WERI-Rb-1 (cell line): Measurements from ENCODE around the gene SCG5.

ENCODE experiments used
- DNase-seq: peaks from one replicate; pipeline ENCODE4 v3.0.0-alpha.2; 2020
- H3K27ac ChIP-seq: fragments of 250-450 bp; sonication (Bioruptor Pico); 2 replicates; pipeline ENCODE4 v1.5.1; 2020; ENCODE audit warnings: mild to moderate bottlenecking, moderate library complexity
- H3K27me3 ChIP-seq: fragments of 250-450 bp; sonication (Bioruptor Pico); 2 replicates; pipeline ENCODE4 v1.5.1; 2021; ENCODE audit warnings: mild to moderate bottlenecking, low read depth, moderate library complexity; ENCODE audit not compliant: insufficient read depth, severe bottlenecking
- H3K36me3 ChIP-seq: fragments of 250-450 bp; sonication (Bioruptor Pico); 2 replicates; pipeline ENCODE4 v1.5.1; 2020; ENCODE audit warnings: mild to moderate bottlenecking, moderate library complexity
- H3K4me3 ChIP-seq: 2 replicates; pipeline ENCODE4 v1.5.1; 2011; ENCODE audit warnings: low read depth, mild to moderate bottlenecking, control low read depth, low read length
- H3K9me3 ChIP-seq: fragments of 250-450 bp; sonication (Bioruptor Pico); 2 replicates; pipeline ENCODE4 v1.5.1; 2021; ENCODE audit warnings: mild to moderate bottlenecking, moderate library complexity; ENCODE audit not compliant: severe bottlenecking
- TF ChIP-seq, protein P1 (sequence below): IDR thresholded peaks from 2 replicates; pipeline ENCODE4 v1.5.1; 2011; ENCODE audit warnings: low read depth, mild to moderate bottlenecking, control low read depth, inconsistent platforms, low read length

Gene SCG5

DNA sequence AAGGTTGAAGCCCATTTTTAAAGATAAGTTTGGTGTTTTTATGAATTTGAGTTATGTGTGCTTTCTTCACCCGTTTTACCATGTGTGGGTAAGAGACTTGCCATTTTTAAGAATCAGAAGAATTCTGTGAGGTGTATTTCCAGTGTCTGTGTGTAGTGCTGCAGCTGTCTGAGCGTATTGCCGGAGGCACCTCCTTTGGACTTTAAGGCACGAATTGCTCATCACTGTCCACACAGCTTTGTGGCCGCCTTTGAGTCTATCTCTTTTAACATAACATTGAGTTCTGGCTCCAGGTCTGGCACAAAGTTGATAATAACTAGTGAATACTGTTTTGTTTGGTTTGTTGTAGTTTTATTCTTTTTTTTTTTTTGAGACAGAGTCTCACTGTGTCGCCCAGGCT lies 25.8 kb downstream of the SCG5 start:
- Histone ChIP-seq H3K36me3 (no peaks in the 10 kb centered on the region), H3K4me3 (no peak overlapping the region), H3K9me3 (no peaks in the 10 kb centered on the region), H3K27me3 (no peaks in the 10 kb centered on the region), H3K27ac (no peak overlapping the region)
- TF ChIP-seq, protein P1, sequence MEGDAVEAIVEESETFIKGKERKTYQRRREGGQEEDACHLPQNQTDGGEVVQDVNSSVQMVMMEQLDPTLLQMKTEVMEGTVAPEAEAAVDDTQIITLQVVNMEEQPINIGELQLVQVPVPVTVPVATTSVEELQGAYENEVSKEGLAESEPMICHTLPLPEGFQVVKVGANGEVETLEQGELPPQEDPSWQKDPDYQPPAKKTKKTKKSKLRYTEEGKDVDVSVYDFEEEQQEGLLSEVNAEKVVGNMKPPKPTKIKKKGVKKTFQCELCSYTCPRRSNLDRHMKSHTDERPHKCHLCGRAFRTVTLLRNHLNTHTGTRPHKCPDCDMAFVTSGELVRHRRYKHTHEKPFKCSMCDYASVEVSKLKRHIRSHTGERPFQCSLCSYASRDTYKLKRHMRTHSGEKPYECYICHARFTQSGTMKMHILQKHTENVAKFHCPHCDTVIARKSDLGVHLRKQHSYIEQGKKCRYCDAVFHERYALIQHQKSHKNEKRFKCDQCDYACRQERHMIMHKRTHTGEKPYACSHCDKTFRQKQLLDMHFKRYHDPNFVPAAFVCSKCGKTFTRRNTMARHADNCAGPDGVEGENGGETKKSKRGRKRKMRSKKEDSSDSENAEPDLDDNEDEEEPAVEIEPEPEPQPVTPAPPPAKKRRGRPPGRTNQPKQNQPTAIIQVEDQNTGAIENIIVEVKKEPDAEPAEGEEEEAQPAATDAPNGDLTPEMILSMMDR, result no peak
- no peak for DNase-seq

DNA sequence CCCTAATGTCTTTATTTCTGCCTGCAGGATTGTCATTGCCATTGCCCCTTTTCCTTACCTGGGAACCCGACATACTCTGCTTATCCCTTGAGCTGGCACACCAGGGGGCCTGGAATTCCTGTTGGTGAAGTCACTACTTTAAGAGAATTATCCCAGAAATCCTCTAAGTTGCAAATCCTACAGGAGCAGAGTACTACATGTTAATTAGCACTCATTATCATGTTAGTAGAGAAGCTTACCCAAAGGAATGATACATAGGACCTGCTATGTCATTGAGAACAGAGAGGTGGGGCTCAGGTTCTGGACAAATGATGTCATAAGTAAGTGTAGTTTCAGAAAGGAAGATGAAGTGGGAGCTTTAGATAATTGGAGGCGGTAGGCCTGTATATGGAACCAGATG lies 27.4 kb downstream of the SCG5 start:
- DNase-seq, result peak; percentile 65
- H3K27ac ChIP-seq, result no peak overlapping the region
- no peaks in the 10 kb centered on the region for H3K36me3 ChIP-seq
- H3K27me3 ChIP-seq, result no peaks in the 10 kb centered on the region
- H3K4me3 ChIP-seq, result no peak overlapping the region
- H3K9me3 ChIP-seq, result no peaks in the 10 kb centered on the region
- TF ChIP-seq, protein P1, result no peak

DNA sequence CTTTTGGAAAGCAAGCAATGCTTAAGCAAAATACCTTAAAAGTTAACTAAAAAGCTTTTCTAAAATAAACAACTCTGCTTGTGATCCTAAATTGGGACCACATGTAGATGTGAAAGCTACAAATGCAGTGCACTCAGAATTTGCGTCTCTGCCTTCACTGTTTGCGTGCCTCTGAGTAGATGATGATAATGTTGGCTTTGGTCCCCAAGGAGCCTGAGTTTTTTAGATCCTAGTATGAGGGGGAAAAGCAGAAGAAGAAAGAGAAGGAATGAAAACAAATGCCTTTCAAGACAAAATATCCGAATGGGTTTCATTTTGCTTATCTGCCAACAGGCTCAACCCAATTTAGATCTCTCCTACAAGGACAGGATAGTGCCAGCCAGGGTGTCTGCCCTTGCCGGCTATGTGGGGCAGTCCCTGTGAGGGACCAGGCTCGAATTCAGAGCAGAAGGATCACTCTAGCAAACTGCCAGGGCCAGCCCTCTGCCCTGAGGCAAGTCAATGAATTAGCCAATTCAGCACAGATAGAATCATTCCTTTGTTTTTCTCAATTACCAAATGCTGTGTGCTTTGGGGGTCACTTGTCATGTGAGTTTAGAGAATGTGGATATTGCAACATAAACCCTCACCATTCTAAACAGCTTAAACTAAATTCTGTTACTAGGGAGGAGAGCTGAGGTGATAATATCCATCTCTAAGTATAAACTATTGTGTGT lies 28.5 kb downstream of the SCG5 start:
- no peak for DNase-seq
- Histone ChIP-seq H3K27ac (no peak overlapping the region), H3K27me3 (no peaks in the 10 kb centered on the region), H3K9me3 (no peaks in the 10 kb centered on the region), H3K4me3 (no peak overlapping the region), H3K36me3 (no peaks in the 10 kb centered on the region)
- TF ChIP-seq, protein P1, result no peak

DNA sequence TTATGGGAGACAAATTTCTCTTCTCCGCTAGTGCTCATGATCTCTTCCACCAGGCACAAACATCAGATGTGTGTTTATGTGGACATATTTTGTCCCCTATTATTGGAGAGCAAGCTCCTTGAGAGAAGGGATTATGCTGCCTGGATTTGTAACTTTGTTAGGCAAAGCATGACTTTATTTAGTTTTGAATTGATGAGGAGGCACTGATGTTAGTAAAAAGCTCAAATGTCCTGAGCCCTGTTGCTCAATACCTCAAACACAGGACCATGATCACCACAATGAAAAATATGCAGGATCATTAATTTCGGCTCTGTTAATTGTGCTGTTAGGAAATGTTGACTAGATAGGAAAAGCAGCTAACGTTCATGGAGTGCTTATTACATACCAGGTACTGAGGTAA lies 29.1 kb downstream of the SCG5 start:
- Histone ChIP-seq H3K4me3 (no peak overlapping the region), H3K27ac (no peak overlapping the region), H3K27me3 (no peaks in the 10 kb centered on the region), H3K9me3 (no peaks in the 10 kb centered on the region), H3K36me3 (no peaks in the 10 kb centered on the region)
- no peak for DNase-seq
- TF ChIP-seq, protein P1, result no peak

DNA sequence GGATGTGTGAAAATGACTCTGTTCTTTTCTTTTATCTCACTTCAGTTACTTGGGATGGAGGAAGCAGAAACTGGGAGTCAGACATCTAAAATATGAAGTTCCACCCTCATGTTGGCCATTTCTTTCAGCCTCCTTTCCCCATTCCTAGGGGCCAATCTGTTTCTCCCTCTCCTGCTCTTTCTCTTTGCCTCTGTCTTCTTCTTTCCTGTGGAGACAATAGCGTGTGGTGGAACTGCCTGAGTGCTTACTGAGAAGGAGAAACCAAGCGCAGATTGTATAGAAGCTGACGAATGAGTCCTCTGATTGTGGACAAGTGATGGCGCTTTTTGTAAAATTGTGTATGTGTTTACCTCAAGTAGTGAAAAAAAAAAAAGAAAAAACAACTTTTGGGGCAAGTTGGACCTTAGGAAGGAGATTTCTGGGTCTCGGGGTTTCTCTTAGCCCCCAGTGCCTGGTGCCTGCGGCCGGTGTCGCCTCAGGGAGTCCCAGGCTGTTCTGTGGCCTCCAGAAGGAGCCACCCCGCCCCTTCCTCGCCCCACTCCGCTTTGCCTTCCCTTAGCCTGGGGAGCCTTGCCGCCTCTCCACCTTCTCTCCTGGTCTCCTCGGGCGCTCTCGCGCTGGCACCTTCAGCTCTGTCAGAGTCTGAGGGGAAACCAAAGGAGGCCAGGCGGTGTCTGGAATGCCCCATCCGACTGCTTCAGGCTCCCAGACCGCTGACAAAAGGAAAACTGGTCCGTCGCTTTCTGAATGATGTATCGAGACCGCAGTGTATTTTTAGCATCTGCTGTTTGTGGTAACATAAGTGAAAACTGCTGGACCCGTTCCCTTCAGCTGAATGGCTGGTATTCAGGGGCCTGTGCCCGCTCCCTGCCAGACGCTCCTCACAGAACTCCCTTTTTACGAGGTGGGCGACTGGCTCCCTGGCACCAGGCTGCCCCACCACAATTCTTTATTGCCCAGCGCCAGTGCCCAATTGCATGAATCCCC lies 30.1 kb downstream of the SCG5 start:
- no peaks in the 10 kb centered on the region for H3K9me3 ChIP-seq
- no peak overlapping the region for H3K4me3 ChIP-seq
- H3K27me3 ChIP-seq, result no peaks in the 10 kb centered on the region
- TF ChIP-seq, protein P1, result no peak
- no peak for DNase-seq
- no peaks in the 10 kb centered on the region for H3K36me3 ChIP-seq
- no peak overlapping the region for H3K27ac ChIP-seq
